HG03442 (cell line): Measurements from ENCODE around the gene DUOXA1.

Experiments
- ATAC-seq: cut with Tn5 transposase; IDR thresholded peaks from one replicate; pipeline ENCODE4 v1.9.1; 2021; ENCODE audit warnings: mild to moderate bottlenecking, moderate library complexity; ENCODE audit not compliant: unreplicated experiment

DUOXA1 gene, protein sequence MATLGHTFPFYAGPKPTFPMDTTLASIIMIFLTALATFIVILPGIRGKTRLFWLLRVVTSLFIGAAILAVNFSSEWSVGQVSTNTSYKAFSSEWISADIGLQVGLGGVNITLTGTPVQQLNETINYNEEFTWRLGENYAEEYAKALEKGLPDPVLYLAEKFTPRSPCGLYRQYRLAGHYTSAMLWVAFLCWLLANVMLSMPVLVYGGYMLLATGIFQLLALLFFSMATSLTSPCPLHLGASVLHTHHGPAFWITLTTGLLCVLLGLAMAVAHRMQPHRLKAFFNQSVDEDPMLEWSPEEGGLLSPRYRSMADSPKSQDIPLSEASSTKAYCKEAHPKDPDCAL

GRCh38 chr15:45129651-45130129 lies at the start of gene DUOXA1, which contains the start of gene DUOX1:
TSS of gene DUOXA1 (minus strand) at chr15:45129879. CDS start at chr15:45123014, 6,865 bp downstream.
TSS of gene DUOX1 (plus strand) at chr15:45129994. CDS start at chr15:45131967, 1,973 bp downstream.
- no peak for ATAC-seq

DNA sequence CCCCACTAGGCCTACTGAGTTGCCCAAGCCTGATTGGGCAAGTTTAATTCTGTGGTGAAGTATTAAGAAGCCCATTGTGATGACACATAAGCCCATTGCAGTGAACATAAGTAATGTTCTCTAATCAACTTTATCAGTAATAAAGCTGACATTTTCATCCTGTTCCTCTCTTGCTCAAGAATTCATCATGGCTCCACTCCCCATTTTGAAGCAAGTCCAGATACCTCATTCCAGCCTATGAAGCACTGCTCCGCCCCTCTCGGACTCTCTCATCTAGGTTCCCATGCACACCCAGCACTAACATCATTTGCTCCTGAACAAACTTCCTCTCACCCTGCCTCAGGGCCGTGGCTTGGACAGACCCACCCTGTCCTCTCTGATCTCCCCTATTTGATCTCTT lies 47.6 kb upstream of the DUOXA1 start:
- ATAC-seq: no peak

GRCh38 chr15:45174577-45174976 lies 44.9 kb upstream of the DUOXA1 start:
- no peak for ATAC-seq

DNA sequence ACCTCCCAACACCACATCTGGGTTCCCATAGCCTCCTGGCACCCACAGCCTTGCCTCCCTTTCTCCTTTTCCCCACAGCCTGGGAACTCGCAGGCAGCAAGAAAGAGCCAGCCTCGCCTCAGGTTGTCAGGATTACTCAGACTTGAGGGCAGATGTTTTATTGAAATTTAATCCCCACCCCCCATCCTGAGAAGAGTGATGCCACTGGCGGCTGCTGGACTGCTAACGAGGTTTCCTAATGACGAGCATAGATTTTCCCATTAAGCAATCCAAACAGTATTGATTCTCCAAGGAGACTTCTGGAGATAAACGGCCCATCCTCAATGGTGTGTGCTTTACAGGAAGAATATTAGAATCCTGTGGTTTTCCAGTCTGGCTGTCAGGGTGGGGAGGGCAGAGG lies 44.4 kb upstream of the DUOXA1 start:
- no peak for ATAC-seq

GRCh38 chr15:45171912-45172311 lies 42.2 kb upstream of the DUOXA1 start:
- no peak for ATAC-seq

GRCh38 chr15:45169608-45170480 lies 40.2 kb upstream of the DUOXA1 start:
- no peak for ATAC-seq

GRCh38 chr15:45168751-45169551 lies 39.3 kb upstream of the DUOXA1 start:
- no peak for ATAC-seq

GRCh38 chr15:45168286-45168685 lies 38.6 kb upstream of the DUOXA1 start:
- ATAC-seq: no peak

DNA sequence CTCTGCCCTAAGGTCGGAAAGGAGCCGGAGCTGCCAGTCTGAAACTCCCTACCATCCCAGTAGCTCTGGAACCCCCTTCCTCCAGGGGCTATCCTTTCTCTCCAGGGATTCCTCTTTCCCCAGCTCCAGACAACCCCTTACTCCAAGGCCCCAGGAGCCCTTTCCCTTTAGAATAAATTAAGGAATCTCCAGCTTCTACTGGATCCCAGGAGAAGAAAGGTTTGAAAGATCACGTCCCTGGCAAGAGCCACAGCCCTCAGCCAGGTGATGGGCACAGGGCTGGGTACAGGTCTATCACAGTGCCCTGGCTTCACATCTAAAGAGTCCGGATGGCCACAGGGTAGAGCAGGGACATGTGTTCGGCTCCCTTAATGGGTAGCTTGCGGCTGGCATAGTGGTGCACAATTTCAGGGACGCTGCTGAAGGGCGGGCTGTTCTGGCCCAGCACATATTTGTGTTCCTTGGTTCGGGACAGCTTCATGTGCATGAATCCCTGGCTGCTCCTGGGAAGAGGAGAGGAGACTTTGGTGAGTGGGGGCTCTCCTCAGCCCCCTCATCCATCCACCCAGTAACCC lies 38.0 kb upstream of the DUOXA1 start:
- no peak for ATAC-seq

DNA sequence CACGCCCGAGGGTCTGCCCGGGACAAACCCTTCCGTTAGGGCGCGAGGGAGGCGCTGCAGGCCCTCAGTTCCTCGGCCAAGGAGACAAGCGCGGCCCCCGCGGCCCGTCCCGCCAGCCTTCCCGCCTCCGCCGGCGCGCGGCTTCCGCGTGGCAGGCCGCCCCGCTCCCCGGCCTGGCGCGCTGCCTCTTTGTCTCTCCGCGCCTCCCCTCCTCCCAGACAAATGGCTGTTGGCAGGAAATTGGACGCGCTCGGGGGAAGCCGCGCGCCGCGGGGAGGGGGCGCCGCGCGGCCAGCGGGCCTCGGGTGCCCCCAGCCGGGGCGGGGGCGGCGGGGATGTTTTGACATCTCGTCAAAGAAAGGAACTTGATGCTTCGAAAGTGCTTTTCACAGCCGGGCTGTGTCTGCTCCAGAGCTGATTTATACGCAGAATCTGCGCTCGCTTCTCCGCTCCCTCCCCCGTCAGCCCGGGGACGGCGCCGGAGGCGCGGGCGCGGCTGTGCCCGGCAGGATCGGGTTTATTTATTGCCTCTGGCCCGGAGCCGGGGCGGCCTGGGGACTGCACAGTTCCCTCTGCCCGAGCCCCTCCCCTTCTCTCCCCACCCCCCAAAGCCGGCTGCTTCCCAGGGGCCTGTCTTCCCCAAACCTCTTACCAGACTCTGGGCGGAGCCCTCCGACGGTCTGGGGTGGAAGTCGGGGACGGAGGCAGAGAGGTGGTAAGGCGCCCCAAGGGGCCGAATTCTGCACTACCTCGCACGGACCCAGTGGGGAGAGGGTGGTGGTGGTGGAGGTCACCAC lies 37.4 kb upstream of the DUOXA1 start:
- peak; percentile 88 for ATAC-seq

DNA sequence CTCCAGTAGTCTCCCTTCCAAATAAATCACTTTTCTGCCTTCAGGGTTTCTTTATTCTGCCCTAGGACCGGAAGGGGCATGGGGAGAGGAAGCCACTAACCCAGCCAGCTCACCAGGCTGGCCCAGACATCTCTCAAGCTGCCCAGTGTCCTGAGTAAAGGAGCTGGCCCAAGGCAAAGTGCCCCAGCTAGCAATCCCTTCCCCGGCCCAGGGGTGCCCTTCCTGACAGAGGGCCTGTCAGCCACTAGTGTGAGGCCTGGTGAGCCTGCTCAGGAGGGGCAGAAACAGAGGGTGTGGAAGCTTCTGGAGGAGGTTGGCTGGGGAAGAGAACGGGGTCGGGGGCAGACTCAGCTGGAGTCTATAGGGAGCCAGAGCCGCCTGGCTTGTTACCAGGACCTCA lies 35.9 kb upstream of the DUOXA1 start:
- ATAC-seq: no peak

DNA sequence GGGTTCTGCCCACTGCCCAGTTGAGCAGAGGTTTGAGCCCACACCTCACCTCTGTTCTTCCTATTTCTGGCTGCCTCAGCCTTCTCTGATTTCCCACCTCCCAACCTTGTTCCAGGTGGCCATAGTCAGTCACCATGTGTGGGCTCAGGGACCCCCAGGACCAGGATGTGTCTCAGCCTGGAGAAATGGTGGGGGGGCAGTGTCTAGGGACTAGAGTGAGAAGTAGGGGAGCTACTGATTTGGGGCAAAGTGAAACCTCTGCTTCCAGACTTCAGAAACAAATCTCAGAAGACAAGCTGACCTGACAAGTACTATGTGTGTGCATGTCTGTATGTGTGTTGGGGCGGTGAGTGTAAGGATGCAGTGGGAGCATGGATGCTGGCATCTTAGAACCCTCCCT lies 35.2 kb upstream of the DUOXA1 start:
- ATAC-seq: no peak

DNA sequence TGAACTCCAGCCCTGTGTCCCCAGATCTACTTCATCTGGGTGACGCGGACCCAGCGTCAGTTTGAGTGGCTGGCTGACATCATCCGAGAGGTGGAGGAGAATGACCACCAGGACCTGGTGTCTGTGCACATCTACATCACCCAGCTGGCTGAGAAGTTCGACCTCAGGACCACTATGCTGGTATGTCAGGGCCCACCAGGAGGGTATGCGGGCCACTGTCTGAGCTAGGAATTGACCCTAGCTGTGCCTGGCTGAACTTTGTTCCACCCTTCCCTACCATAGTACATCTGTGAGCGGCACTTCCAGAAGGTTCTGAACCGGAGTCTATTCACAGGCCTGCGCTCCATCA lies 33.8 kb upstream of the DUOXA1 start:
- ATAC-seq: no peak

DNA sequence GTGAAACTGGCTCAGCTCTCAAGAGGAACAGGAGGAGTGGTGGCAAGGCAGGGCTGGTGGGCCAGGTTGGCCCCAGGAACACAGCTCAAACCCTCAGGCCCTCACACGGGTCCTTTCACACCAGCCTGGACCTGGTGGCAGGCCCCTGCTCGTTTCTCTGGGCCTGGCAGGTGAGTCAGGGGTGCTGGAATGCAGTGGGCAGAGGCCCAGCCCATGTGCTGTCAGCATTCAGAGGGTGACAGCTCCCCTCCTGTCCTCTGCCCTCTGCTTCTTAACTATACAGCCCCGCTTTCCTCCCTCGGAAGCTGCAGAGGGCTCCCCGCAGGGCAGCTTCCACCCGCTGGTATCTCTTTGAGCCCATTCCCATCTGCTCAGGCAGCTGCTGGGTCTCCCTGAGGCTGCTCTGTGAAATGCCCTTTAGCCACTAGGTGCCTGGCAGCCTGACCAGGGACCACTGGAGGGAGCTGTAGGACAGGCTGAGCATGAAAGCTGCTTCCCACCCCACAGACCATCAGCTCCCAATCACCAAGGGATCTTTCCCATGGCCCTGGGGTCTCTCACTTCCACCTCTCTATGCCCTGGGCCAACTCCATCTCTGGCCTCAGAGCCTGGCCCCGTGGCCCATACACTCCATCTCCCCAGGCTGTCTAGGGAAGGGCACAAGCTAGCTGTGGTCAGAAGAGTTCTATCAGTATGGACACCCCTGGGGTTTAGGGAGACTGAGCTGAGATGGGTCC lies 33.3 kb upstream of the DUOXA1 start:
- ATAC-seq: peak; percentile 42

GRCh38 chr15:45161666-45162065 lies 32.0 kb upstream of the DUOXA1 start:
- no peak for ATAC-seq

DNA sequence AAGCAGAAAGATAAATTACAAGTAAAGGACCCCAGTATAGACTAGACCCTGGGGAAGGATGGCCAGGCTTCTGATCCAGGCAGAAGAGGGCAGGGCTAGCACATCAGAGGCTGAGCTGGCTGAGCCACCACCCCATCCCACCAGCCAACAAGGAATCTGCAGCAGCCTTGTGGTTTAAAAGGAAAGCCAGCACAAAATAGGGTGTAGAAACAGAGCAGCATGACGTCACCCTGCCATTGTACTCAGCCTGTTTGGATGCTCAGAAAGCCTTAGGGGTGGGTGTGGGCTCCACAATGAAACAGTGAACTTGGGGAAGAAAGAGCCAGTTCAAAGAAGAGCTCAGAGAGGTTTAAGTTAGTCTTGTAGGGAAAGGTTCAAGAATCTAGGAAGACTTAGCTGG lies 28.3 kb upstream of the DUOXA1 start:
- ATAC-seq: no peak

DNA sequence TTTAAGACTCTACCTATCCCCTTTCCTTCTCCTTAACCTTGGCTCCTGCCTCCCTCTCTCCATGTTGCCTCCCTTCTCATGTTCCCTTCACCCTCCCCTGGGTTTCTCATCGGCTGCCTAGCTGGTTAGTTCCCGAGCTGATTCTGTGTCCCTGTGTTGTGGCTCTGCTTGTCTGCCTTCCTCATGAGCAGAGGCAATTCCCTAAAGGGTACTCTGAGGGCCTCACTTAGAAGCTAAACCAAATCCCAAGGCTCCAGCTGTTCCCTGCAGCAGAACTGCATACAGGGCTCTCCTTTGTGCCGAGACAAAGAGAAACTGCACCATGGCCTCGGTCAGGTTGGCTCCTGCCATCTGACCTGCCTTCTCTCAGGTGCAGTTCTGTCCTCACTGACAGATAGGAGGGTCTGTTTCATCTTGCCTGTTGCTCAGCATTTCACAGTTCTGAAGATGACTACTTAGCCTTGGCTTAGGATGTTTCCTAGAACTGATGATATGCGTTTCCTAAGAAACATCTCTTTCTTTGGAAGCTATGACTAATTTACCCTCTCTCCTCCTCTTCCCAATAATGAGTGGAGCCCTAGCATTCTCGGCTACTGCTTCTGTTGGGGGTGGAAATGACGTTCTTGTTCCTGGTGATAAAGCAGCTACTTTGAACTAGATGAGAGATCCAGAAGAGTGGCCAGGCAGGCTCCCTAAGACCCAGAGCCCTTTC lies 27.2 kb upstream of the DUOXA1 start:
- no peak for ATAC-seq

DNA sequence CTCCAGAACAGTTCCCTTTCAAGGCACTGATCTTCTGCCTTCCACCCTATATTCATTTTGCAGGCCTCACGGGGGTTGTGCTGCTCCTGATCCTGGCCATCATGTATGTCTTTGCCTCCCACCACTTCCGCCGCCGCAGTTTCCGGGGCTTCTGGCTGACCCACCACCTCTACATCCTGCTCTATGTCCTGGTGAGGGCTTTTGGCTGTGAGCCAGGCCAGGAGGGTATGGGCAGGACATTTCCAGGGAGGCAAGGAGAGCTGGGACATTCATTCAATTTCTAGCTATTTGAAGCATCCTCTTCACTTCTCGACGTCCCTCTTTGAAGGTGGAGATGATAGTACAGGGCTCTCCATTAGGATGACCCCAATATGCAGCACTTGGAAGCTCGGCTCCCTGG lies 26.1 kb upstream of the DUOXA1 start:
- no peak for ATAC-seq
